ENCODE data around the gene HSD3B2.
"Not testable (repeated sequence)": the region's sequence is repeated elsewhere in the genome, so short reads cannot be mapped to it uniquely, and the experiment has no call there.

Gene HSD3B2

DNA sequence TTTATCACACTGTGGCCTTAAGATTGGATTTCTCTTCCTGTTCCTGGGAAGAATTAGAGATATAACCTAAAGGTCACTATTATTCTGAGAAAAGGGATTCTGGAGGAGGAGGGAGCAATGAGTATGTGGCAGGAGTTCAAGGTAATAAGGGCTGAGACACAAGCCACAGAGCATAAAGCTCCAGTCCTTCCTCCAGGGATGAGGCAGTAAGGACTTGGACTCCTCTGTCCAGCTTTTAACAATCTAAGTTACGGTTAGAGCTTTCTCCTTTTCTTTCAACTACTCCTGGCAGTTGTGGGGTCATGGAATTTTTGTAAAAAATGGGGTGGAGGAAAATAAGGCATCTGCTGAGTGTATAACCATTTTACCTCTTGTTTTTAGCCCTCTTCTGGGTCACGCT, at the start of gene HSD3B2:
HSD3B2 (plus strand) TSS at position 201 of the 400 bp plus-strand sequence. CDS start 270 bp downstream, outside the sequence.
- no peak for FAIRE-seq
- DNase-seq (ENCODE audit: low spot score) = no peak

DNA sequence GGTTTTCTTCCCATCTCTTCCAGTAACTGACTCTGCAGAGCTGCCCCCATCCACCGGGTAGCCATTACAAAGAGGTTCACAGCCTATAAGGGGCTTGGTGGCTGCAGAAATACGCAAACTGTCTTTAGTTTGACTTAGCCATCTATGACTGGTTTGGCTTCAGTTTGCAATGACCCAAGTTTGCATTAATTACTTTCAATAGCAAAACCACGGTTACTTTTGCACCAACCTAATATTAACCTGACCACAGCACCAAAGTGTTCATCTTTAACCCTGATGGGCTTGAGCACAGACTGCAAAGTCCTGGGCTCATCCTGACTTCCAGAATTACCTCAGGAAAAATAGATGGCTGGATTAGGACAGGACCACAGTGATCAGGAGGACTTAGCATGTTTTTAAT, 48.5 kb upstream of the HSD3B2 start:
- DNase-seq (ENCODE audit: low spot score) (no peak), FAIRE-seq (no peak)

DNA sequence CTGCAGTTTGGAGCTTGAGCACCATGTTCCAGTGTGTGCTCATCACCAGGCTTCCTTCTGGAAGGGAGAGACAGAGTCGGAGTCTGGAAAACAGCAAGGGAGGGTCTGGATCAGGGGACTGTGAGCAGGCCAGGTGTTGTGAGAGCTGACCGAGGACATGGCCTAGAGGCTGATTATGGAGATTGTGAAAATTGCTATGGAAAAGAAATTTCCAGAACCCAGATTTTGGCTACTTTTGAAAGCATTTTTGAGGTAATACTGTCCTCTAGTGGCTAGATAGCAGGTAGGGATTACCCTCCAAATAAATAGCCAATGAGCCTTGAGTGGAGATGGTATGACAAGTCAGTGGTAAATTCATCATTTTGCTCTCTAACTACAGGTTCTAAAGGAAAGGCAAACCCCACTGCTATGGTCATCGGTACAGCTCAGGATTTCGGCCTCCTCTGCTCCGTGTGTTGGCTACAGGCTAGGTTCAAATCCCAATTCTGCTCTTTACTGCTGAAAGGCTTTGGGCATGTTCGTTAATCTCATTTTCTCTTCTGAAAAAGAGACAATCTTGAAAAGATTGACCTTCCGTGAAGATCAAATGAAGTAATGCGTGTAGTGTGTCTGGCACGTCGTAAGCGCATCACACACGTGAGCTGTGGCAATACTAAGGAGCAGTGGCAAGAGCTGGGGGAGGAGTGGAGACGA, 47.4 kb upstream of the HSD3B2 start:
- no peak for FAIRE-seq

DNA sequence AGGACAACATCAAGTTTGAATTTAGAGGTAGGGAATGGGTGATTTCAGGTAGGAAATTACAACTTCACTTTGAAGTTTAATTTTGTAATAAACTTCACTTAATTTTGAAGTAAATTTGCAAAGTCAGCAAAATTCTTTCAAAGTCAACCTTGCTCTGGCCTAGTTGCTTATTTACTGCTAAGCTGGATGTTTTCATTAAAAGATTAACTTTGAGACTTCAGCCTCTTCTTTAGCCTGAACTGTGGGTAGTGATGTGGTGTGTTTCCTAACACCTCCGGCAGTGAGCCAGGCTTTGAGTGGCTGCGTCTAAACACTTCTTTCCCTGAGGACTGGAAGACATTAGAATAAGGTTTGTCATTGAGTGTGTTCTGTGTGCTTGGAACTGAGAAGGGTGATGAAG, 46.4 kb upstream of the HSD3B2 start, which contains the start of gene HAO2:
HAO2 (plus strand) TSS at position 232 of the 400 bp plus-strand sequence. CDS start 12,301 bp downstream, outside the sequence.
- no peak for FAIRE-seq
- no peak for DNase-seq (ENCODE audit: low spot score)

More for the DNA sequence above, 47.4 kb upstream of the HSD3B2 start:
- DNase-seq (ENCODE audit: low spot score) = peak; percentile 31

DNA sequence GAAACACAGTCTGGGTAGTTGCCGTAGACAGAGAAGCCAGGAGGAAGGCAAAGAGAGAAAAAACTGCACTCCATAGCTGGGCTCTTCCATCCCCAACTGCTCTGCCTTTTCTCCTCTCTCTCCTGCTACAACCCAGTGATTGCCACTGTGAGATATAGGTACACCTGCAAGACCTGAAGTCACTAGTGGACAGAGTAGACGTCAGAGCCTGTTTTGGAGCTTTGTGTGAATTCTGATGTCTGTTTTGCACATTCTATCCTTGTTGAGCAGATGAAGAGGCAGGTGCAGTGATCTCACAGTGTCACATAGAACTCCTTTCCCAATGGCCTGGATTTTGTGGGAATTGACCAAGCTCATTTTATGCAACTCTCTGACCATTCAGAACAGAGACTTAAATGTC, 44.2 kb upstream of the HSD3B2 start:
- DNase-seq (ENCODE audit: low spot score) (no peak), FAIRE-seq (no peak)

DNA sequence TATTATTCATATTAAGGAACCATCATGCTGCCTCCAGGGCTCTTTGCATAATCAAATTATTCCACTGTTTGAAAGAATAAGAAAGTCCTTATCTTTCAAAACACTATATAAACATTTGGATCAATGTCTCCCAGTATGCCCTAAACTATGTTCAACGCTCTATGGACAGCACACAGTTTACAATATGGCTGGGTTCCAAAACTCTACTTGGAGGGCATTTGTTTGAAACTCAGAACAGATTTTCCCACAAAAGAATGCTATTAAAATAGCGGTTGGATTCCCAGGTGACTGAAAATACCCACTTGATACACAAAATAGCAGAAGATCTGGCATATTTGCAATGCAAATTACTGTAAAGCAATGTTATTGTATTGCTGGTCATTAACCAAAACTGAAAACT, 43.1 kb upstream of the HSD3B2 start:
- DNase-seq (ENCODE audit: low spot score) (no peak), FAIRE-seq (no peak)

DNA sequence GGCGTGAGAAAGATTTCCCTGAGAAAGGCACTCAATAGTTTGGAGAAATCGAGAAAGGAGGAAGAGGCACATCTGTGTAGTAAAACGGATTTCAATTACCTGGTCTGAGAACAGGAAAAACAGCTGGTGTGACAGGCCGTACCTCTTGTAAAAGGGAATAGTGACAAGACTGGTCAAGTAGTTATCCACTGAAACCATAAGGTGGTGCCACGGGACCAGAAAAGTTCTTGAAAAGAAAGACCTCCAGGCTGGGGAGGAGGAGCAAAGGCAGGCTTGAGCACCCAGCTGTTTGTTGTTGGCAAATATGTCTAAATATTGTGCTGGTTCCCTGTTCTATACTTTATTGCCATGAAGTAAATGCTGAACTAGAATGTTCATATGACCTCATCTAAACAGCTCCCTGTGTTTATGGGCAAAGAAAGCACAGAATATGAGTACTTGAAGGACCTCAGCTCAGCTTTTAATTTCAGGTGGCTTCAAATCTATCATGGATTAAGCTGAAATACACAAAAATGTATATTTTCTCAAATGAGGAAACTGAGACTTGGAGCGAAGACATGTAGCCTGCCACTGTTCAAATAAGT, 42.4 kb upstream of the HSD3B2 start:
- FAIRE-seq = no peak
- no peak for DNase-seq (ENCODE audit: low spot score)

DNA sequence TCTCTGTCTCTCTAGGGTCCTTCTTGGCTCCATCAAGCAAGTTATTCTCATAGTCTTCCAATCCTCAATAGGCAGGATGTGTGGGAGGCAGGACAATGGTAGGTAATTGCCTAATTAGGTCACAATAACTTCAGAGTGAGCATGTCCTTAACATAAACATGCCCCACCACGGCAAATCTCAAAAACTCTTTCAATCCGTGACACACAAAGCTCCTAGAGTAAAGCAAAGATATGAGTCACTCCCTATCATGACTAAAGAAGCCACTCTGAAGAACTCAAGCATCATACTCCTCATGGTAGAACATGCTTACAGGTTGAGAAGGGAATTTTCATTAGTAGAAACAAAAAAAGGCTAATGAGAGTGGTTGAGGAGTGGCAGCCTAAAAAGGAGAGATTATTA, 41.5 kb upstream of the HSD3B2 start:
- FAIRE-seq (no peak), DNase-seq (ENCODE audit: low spot score) (peak; percentile 68)

DNA sequence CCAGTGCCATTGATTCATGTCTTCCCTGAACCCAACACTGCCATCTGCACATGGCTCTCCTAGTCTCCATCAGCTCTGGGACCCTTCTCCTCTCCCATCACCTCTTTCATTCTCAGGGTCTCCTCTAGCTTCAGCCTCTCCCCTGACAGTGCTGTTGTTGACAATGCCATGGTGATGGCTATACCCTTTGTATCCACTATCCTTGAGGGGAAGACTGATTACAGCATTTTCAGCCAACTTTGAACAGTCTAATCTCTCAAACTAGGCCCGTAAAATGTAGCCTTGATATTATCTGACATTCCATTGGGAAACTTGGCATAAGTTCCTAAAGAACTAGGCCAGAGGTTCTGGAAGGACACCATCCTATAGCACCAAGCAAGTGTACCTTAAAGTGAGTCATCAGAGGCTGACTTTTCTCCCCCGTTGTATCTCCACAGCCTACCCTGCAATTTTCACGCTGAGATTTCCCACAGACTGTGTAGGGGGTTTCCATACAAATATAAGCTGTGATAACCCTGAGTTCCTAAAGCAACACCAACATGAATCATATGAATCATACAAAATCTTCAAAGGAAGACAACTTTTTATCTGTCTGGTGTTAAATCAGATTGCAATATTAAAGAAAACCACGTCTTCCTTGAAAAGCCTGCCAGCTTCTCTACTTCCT, 40.6 kb upstream of the HSD3B2 start:
- DNase-seq (ENCODE audit: low spot score) = peak; percentile 82
- FAIRE-seq = no peak

DNA sequence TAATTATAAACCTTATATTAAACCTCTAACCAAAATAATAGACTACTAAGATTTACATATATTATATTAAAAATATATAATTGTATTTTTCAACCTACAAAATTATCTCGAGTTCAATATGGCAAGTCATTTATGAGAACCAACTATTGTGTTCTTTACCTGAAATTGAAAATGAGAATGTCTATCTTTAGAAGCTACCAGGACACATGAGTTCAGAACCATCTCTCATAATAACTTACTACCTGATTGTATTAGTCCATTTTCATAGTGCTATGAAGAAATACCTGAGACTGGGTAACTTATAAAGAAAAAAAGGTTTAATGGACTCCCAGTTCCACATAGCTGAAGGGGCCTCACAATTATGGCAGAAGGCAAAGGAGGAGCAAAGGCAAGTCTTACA, 39.6 kb upstream of the HSD3B2 start:
- FAIRE-seq = no peak
- no peak for DNase-seq (ENCODE audit: low spot score)

DNA sequence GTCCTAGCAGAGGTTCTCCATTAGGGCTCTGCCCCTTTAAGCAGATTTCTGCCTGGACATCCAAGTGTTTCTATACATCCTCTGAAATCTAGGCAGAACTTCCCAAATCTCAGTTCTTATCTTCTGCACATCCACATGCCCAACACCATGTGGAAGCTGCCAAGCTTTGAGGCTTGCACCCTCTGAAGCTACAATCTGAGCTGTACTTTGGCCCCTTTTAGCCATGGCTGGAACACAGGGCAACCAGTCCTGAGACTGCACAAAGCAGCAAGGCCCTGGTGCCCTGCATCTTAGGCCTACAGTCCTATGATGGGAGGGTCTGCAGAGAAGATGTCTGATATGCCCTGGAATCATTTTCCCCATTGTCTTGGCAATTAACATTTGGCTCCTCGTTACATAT, 38.4 kb upstream of the HSD3B2 start:
- FAIRE-seq (no peak), DNase-seq (ENCODE audit: low spot score) (no peak)

DNA sequence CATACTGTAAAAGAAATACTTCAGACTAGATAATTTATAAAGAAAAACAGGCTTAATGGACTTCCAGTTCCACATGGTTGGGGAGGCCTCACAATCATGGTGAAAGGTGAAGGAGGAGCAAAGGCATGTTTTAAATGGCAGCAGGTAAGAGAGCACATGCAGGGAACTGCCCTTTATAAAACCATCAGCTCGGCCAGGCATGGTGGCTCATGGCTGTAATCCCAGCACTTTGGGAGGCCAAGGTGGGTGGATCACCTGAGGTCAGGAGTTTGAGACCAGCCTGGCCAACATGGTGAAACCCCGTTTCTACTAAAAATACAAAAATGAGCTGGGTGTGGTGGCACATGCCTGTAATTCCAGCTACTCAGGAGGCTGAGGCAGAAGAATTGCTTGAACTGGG, 37.4 kb upstream of the HSD3B2 start:
- DNase-seq (ENCODE audit: low spot score); FAIRE-seq: not testable (repeated sequence)

DNA sequence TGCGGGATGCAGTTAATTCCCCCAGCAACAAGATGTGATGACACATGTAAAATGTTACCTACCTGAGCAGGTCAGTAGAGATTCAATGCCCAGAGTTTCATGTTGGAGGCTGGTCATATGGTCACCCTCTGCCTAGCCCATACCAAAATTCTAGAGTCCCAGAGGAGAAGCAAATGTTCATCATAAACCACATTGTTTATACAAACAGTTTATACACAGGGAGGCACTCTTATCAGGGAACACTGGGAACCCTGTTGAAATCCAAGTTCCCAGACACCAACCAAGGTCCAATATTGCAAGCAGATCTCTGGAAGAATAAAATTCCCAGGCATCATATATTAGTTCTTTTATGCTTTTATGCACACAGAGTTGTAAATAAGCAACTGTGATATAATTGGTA, 35.8 kb upstream of the HSD3B2 start:
- no peak for FAIRE-seq
- DNase-seq (ENCODE audit: low spot score) = no peak

DNA sequence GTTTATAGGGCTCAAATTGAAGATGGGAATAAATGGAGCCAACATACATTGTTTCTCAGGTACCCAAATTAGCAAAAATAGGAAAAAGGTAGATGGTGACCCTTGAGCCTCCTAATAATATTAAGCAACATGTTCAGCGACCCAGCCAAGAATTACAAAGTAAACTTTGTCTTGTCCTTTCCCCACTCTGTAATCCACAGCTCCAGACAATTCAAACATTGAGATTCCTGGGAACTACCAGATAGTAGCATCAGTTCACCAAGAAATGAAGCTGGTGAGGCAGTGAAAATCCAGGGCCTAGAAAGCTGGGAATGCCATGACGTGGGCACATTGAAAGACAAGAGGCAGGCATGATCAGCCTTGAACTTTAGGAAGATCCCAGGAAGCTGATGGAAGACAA, 34.6 kb upstream of the HSD3B2 start:
- DNase-seq (ENCODE audit: low spot score) = no peak
- FAIRE-seq = no peak

DNA sequence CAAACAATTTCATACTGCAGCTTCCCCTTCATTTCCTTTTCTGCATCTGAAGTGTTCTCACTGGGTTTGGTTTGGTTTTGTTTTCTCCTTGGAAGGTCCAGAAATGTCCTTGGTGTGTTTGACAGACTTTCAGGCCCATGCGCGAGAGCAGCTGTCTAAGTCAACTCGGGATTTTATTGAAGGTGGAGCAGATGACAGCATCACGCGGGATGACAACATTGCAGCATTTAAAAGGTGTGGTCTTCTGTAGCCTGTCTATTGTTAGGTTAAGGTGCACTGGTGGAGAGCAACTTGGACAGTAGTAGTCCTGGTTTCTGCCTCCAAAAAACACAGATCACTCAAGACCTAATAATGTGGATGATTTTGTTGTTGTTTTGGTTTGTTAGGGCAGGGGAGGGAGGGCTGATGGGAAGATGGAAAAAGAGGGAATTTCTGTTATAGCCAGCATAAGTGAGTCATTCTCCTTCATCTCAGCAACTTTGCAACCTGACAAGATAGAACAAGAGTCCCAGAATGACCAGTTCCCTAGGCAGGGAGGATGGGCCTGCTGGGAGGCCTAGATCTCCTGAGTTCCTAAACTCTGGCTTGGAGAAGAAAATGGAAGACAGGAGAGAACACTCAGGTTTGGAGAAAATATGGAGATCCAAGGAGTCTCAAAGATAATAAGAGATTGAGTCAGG, 33.8 kb upstream of the HSD3B2 start:
- DNase-seq (ENCODE audit: low spot score) (no peak), FAIRE-seq (no peak)

DNA sequence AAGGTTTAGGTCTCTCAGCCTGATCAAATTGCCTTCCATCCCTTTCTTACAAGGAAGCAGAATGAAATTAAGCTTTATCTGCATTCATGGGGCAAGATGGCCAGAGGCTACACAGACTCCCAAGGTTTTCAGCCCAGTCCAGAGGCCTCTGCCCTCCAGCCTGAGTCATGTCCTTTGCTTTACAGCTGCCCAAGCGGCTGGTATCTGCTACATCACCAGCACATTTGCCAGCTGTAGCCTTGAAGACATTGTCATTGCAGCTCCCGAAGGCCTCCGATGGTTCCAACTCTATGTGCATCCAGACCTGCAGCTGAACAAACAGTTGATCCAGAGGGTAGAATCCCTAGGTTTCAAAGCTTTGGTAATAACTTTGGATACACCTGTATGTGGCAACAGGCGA, 30.4 kb upstream of the HSD3B2 start:
- FAIRE-seq (no peak), DNase-seq (ENCODE audit: low spot score) (no peak)

DNA sequence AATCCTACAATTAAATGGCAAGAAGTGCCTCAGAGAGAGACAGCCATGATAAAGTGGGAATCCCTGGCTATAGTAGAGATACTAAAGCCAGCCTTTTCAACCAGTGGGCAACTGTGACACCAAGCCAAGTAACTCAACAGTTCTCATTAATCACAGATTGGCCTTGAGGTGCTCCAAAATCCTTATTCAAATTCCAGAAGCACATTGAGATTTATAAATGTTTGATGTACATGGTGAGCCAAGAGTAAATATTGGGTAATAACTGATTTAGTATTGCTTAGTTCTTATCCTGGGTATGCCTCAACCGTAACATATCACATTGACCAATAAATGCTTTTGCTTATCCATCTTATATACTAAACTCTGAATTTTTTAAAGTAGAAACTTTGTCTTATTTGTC, 29.3 kb upstream of the HSD3B2 start:
- DNase-seq (ENCODE audit: low spot score) = no peak
- no peak for FAIRE-seq

DNA sequence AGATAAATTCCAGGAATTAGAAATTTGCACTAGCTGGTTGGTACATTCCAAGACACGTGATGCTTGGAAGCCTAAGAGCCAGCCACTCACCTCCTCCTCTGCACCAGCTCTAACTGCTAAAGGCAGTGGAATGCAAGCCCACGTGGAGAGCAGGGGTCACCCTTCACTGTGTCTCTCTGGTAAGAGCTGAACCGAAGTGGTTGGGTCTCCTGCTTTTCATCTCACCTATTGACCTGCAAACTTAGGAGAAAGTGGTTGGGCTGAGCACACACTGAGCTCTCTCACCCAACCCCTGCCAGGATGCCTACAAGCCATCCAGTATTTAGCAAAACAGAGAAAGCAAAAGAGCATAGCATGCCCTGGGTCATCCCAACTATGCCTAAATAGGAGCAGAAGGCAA, 27.1 kb upstream of the HSD3B2 start:
- DNase-seq (ENCODE audit: low spot score) (no peak), FAIRE-seq (no peak)

DNA sequence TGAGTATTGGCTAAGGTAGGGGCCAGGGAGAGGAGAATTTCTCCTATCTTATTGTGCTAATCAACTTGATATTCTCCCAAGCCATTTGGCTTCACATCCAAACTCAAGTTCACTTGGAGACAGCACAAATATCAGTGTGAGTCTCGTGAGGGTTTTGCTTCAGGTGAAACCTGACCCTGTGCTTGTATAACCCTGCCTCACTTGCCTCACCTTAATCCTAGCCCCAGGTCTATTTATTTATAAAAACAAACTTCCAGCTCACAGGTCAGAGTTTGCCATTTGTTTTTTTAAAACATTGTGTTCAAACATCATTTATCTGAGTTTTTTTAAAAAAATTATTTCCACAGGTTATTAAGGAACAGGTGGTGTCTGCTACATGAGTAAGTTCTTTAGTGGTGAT, 26.5 kb upstream of the HSD3B2 start:
- no peak for DNase-seq (ENCODE audit: low spot score)
- no peak for FAIRE-seq

DNA sequence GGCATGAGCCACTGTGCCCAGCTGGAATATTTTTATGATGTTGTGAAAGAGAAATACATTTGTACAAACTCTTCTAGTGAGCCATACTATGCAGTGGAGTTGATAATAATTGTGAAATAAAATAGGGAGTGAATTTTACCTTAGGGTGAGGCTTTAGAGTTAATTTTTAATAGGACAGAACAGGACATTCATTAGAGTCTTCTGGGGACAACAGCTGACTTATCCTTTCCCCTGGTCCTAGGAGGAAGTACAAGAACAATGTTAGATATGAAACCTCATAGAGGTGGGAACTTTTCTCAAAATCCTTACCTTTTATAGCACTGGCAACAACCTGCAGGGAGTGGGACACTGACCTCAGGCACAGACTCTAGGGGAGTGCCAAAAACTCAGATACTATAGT, 24.4 kb upstream of the HSD3B2 start:
- DNase-seq (ENCODE audit: low spot score) (no peak), FAIRE-seq (no peak)

DNA sequence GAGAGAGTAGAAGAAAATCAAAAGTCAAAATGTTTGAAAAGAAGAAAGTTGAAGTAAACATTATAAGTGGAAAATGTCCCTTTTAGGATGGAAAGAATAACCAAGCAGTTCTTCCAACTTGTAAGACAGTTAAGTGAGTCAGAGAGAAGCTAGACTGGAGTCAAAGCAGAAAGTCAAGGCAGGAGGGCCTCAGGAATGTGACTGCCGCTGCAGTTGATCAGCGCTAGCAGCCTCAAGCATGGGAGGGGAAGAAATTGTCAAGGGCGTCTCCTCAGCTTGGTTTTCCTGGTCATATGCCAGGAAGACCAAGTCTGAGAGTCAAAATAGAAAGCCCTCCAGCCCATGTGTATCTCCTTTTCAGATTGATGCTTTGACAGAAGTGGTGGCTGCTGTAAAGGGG, 23.2 kb upstream of the HSD3B2 start:
- no peak for FAIRE-seq
- no peak for DNase-seq (ENCODE audit: low spot score)

DNA sequence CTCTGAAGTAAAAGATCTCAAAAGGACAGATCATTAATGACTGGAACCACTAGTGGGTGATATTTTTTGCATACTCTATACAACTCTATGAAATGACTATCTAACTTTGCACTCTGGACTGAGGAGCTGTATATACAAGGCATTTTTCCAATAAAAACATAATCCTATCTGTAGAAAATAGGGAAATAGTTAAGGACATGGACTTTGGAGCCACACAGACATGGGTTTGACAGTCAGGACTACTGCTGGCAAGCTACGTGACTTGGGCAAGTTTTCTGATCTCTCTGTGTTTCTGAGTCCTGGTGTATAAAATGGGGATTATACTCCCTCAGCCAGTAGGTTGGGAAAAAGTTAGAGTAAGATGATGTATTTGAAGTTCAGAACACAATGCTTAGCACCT, 20.9 kb upstream of the HSD3B2 start:
- no peak for DNase-seq (ENCODE audit: low spot score)
- no peak for FAIRE-seq
